Tibial artery (tissue), 4 donors: ENCODE data around the gene CCZ1.
"Not testable (repeated sequence)": the region's sequence is repeated elsewhere in the genome, so short reads cannot be mapped to it uniquely, and the experiment has no call there.

Experiments used
- DNase-seq, 2 donors: peaks; one replicate each; pipeline ENCODE4 v3.0.0-alpha.2; 2019
- H3K27ac ChIP-seq, 2 donors: fragments of 200-600 bp; sonication (generic) in 1 of 2; 1 replicate in 1 of 2; 2 replicates in 1 of 2; pipeline ENCODE4 v1.5.1; 2018 to 2019; ENCODE audit warnings: mild to moderate bottlenecking in 1 of 2
- H3K27me3 ChIP-seq, 2 donors: fragments of 200-600 bp; sonication (generic) in 1 of 2; one replicate each; pipeline versions ENCODE4 v1.5.1 to v1.6.0; 2016 to 2019
- H3K36me3 ChIP-seq, 3 donors: fragments of 200-600 bp; sonication (generic) in 2 of 3; one replicate each; pipeline ENCODE4 v1.5.1; 2016 to 2019; ENCODE audit warnings: mild to moderate bottlenecking in 2 of 3
- H3K4me1 ChIP-seq, 4 donors: fragments of 200-600 bp; sonication (generic) in 2 of 4; 1 replicate in 3 of 4; 2 replicates in 1 of 4; pipeline ENCODE4 v1.5.1; 2016 to 2019
- H3K4me3 ChIP-seq, 2 donors: fragments of 200-600 bp; sonication (generic) in 1 of 2; 1 replicate in 1 of 2; 2 replicates in 1 of 2; pipeline ENCODE4 v1.5.1; 2018 to 2019; ENCODE audit warnings: mild to moderate bottlenecking in 2 of 2
- H3K9me3 ChIP-seq, 3 donors: fragments of 200-600 bp; sonication (generic) in 1 of 3; one replicate each; pipeline ENCODE4 v1.5.1; 2016 to 2019
- CTCF ChIP-seq, 2 experiments: fragments of 200-600 bp in 1 of 2; fragments of 450-650 bp in 1 of 2; IDR thresholded peaks; one replicate each; pipeline ENCODE4 v1.5.1; 2017 to 2019; ENCODE audit warnings: antibody characterized with exemption in 2 of 2, mild to moderate bottlenecking in 1 of 2, moderate library complexity in 1 of 2
- intact Hi-C: fragments of 100-400 bp; cut with DNase I; formaldehyde crosslinking; loops from one replicate; pipeline ENCODE4 v1.15.0; 2023; ENCODE audit warnings: low total_unique reads

The CCZ1 gene

GRCh38 chr7:5867060-5867459, 31.5 kb upstream of the CCZ1 start:
- intact Hi-C loops = no loop called here

GRCh38 chr7:5868928-5869341, 29.6 kb upstream of the CCZ1 start:
- H3K4me1 ChIP-seq, H3K27ac ChIP-seq, H3K9me3 ChIP-seq, intact Hi-C loops, DNase-seq, H3K36me3 ChIP-seq, H3K4me3 ChIP-seq: not testable (repeated sequence)
- H3K27me3 ChIP-seq = peaks cover 0 to 11% of the 10 kb centered on the region in 2 donors

More at GRCh38 chr7:5867060-5867459, 31.5 kb upstream of the CCZ1 start:
- H3K36me3 ChIP-seq = no peaks in the 10 kb centered on the region
- DNase-seq = no peak
- no peak overlapping the region for H3K4me3 ChIP-seq
- TF ChIP-seq CTCF (IDR thresholded peaks at IDR 0.05) = no peak
- H3K9me3 ChIP-seq = no peaks in the 10 kb centered on the region
- H3K27me3 ChIP-seq = peaks cover 0 to 11% of the 10 kb centered on the region in 2 donors
- H3K27ac ChIP-seq = no peak overlapping the region
- H3K4me1 ChIP-seq = no peaks in the 10 kb centered on the region

- H3K4me3 ChIP-seq = no peak overlapping the region
- no peaks in the 10 kb centered on the region for H3K36me3 ChIP-seq
- no peak overlapping the region for H3K27ac ChIP-seq
- H3K4me1 ChIP-seq = no peaks in the 10 kb centered on the region
- H3K27me3 ChIP-seq = peaks cover 0 to 8% of the 10 kb centered on the region in 2 donors
- no peak for DNase-seq
- no peak for TF ChIP-seq CTCF (IDR thresholded peaks at IDR 0.05)
- H3K9me3 ChIP-seq = no peaks in the 10 kb centered on the region
- intact Hi-C loops = no loop called here
These were observed 28.8 kb upstream of the CCZ1 start for GRCh38 chr7:5869691-5870090.

GRCh38 chr7:5870311-5870710, 28.2 kb upstream of the CCZ1 start:
- no peak overlapping the region for H3K27ac ChIP-seq
- H3K36me3 ChIP-seq = no peaks in the 10 kb centered on the region
- H3K27me3 ChIP-seq = peaks cover 0 to 5% of the 10 kb centered on the region in 2 donors
- no peaks in the 10 kb centered on the region for H3K4me1 ChIP-seq
- intact Hi-C loops = no loop called here
- TF ChIP-seq CTCF (IDR thresholded peaks at IDR 0.05) = no peak
- no peaks in the 10 kb centered on the region for H3K9me3 ChIP-seq
- no peak for DNase-seq
- H3K4me3 ChIP-seq = no peak overlapping the region

- H3K4me1 ChIP-seq = no peaks in the 10 kb centered on the region
- H3K27ac ChIP-seq = no peak overlapping the region
- H3K4me3 ChIP-seq = no peak overlapping the region
- peaks cover 0 to 5% of the 10 kb centered on the region in 2 donors for H3K27me3 ChIP-seq
- no peak for TF ChIP-seq CTCF (IDR thresholded peaks at IDR 0.05)
- H3K36me3 ChIP-seq = no peaks in the 10 kb centered on the region
- DNase-seq = no peak
- intact Hi-C loops = no loop called here
- no peaks in the 10 kb centered on the region for H3K9me3 ChIP-seq
These were observed 26.2 kb upstream of the CCZ1 start for GRCh38 chr7:5872326-5872725.

- H3K4me3 ChIP-seq, H3K27ac ChIP-seq, H3K27me3 ChIP-seq, H3K9me3 ChIP-seq, H3K36me3 ChIP-seq, H3K4me1 ChIP-seq, intact Hi-C loops, DNase-seq: not testable (repeated sequence)
These were observed 18.9 kb upstream of the CCZ1 start for GRCh38 chr7:5879591-5879990.

GRCh38 chr7:5880106-5880505, 18.4 kb upstream of the CCZ1 start:
- H3K36me3 ChIP-seq, H3K27me3 ChIP-seq, intact Hi-C loops, H3K9me3 ChIP-seq, H3K4me1 ChIP-seq, H3K4me3 ChIP-seq, DNase-seq, H3K27ac ChIP-seq: not testable (repeated sequence)

GRCh38 chr7:5884431-5884830, 14.1 kb upstream of the CCZ1 start:
- DNase-seq, H3K27ac ChIP-seq, H3K4me3 ChIP-seq, H3K4me1 ChIP-seq, H3K27me3 ChIP-seq, H3K9me3 ChIP-seq, intact Hi-C loops, H3K36me3 ChIP-seq: not testable (repeated sequence)

GRCh38 chr7:5888021-5888420, 10.5 kb upstream of the CCZ1 start:
- H3K4me3 ChIP-seq, H3K36me3 ChIP-seq, H3K4me1 ChIP-seq, H3K27me3 ChIP-seq, H3K27ac ChIP-seq, intact Hi-C loops, H3K9me3 ChIP-seq, DNase-seq: not testable (repeated sequence)

GRCh38 chr7:5890244-5890643, 8.3 kb upstream of the CCZ1 start:
- H3K27me3 ChIP-seq, H3K9me3 ChIP-seq, H3K4me3 ChIP-seq, H3K4me1 ChIP-seq, intact Hi-C loops, DNase-seq, H3K27ac ChIP-seq, H3K36me3 ChIP-seq: not testable (repeated sequence)
